Coronary artery (tissue), 2 donors: ENCODE data around the gene INAFM1.
"Not testable (repeated sequence)": the region's sequence is repeated elsewhere in the genome, so short reads cannot be mapped to it uniquely, and the experiment has no call there.

Experiments used
- DNase-seq: peaks from one replicate; pipeline ENCODE4 v3.0.0-alpha.2; 2017; ENCODE audit warnings: low spot score
- H3K27ac ChIP-seq, 2 donors: fragments of 200-600 bp; sonication (generic); one replicate each; pipeline ENCODE4 v1.5.1; 2016 to 2019
- H3K4me3 ChIP-seq: fragments of 200-600 bp; sonication (generic); 2 replicates; pipeline ENCODE4 v1.5.1; 2016; ENCODE audit warnings: mild to moderate bottlenecking, moderate library complexity
- TF ChIP-seq, protein P1 (sequence below): fragments of 200-600 bp; sonication (generic); IDR thresholded peaks from one replicate; pipeline ENCODE4 v1.5.1; 2019; ENCODE audit warnings: antibody characterized with exemption

The INAFM1 gene

DNA sequence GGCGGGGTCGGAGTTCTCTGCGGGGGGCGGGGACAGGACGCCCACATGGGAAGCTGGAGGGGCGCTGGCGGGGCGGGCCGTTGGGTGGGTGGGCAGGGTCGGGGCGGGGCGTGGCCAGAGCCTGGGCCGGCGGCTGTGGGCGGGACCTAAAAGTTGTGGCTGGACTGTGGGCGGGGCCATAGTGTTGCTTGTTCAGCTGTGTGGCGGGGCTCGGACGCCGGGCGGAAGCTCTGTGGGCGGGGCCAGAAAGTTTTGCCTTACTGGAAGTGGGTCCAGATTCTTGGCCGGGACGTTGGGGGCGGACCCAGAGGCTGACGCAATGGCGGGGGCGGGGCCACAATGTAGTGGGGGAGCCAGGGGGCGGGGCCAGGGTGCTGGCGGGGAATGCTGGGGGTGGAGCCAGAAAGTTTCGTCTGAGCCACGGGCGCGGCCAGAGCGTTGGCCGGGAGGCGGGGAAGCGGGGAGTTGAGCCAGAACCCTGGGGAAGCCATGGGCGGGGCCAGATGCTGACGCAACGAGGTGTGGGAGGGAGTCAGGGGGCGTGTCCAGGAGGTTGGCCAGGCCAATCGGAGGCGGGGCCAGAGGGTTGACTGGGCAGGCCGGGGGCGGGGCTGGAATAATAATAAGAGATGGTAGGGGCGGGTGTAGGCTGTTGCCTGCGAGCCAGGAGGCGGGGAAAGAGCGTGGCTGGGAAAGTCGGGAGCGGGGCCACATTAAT lies 17.8 kb upstream of the INAFM1 start:
- H3K4me3 ChIP-seq, result peak overlapping the region; percentile 83
- peak overlapping the region; percentile 75 to 99 for H3K27ac ChIP-seq
- TF ChIP-seq, protein P1, sequence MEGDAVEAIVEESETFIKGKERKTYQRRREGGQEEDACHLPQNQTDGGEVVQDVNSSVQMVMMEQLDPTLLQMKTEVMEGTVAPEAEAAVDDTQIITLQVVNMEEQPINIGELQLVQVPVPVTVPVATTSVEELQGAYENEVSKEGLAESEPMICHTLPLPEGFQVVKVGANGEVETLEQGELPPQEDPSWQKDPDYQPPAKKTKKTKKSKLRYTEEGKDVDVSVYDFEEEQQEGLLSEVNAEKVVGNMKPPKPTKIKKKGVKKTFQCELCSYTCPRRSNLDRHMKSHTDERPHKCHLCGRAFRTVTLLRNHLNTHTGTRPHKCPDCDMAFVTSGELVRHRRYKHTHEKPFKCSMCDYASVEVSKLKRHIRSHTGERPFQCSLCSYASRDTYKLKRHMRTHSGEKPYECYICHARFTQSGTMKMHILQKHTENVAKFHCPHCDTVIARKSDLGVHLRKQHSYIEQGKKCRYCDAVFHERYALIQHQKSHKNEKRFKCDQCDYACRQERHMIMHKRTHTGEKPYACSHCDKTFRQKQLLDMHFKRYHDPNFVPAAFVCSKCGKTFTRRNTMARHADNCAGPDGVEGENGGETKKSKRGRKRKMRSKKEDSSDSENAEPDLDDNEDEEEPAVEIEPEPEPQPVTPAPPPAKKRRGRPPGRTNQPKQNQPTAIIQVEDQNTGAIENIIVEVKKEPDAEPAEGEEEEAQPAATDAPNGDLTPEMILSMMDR, result no peak
- DNase-seq, result peak; percentile 100

DNA sequence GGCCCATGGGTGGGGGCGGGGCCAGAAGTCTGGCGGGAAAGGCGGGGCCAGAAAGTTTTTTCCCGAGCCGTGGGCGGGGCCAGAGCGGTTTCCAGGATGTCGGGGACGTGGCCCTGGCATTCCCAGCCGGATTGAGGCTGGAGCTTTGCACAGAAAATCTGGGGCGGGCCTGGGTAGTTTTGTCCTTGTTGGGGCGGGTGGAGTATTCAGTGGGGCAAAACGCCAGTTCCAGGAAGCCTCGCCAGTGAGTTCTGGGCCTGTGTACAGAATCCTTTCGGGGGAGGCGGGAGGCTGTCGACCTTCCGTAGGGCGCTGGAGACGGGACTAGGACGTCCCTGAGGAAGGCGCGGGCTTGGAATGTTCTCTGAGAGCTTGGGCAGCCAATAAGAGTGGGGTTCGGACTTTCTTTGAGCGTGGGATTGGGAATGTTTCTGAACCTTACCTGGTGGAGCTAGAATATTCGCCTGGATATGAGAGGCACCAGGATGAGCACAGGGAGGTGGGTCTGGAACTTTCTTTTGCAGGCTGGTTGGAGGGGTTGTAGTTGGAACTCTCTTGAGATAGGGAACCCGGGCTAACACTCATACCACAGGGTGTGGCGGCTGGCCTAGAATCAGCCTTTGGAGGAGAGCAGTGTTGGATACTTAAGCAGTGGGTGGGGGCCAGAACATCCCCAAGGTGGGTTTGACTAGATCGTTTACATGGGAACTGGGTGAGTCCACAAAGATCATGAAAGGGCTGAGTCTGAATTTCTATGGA lies 17.1 kb upstream of the INAFM1 start:
- DNase-seq, result no peak
- Histone ChIP-seq H3K27ac (peak overlapping the region; percentile 75 to 99), H3K4me3 (peak overlapping the region; percentile 83)
- TF ChIP-seq, protein P1, result no peak

DNA sequence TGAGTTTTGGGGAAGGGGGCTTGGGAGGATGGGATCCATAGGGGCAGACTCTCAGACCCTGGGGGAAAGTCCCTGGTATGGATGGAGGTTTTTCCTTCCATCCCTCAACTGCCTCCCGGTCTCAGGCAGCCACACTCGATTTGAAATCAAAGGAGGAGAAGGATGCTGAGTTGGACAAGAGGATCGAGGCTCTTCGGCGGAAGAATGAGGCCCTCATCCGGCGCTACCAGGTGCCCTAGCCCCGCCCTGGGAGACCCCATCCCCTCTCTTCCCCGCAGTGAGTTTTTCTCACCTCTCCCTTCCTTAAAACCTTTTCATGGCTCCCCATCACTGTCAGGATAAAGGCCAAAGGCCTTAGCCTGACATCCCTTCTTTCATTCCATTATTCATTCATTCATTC lies 16.3 kb upstream of the INAFM1 start:
- no peak for DNase-seq
- Histone ChIP-seq H3K4me3 (peak overlapping the region; percentile 83), H3K27ac (peak overlapping the region in 1 of 2 donors; percentile 99)
- TF ChIP-seq, protein P1, result no peak

DNA sequence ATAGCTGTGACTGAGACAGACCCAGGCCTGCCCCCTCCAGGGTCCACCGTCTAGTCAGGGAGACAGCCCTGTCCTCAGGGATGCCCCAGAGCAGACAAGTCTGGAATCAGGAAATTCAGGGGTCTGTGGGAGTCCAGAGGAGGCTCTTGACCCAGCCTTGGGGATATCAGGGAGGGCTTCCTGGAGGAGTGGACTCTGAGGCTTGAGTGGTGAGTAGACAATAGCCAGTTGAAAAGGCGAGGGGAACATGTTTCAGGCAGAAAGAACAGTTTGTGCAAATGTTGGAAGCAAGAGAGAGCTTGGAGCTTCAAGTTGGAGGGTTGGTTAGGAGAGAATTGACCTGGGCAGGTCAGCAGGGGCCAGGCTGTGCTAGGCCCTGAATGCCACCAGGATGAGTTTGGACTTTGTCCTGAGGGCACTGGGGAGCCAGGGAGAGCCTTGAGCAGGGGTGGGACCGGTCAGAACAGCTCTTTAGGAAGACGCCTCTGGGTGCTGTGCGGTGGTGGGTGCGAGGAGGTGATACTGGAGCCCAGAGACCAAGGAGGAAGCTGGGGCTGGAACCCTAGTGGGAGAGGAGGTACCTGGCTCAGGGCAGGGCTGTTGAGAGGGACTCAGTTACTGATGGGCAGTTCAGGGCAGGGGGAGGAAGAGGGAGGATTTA lies 15.7 kb upstream of the INAFM1 start:
- no peak overlapping the region for H3K4me3 ChIP-seq
- peak overlapping the region in 1 of 2 donors; percentile 99 for H3K27ac ChIP-seq
- no peak for DNase-seq
- TF ChIP-seq, protein P1, result no peak

DNA sequence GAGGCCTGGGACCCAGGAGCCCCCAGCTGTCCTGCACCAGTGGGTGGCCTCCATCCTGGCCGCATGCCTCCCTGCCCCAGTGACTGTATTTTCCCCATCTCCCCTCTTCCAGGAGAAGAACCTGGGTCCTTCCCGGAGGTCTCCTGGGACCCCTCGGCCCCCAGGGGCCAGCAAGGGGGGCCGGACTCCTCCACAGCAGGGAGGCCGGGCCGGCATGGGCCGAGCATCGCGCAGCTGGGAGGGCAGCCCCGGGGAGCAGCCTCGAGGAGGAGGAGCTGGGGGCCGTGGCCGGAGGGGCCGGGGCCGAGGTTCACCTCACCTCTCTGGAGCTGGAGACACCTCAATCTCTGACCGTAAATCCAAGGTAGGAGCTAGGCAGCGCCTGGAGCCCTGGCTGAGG lies 14.2 kb upstream of the INAFM1 start:
- Histone ChIP-seq H3K27ac (no peak overlapping the region), H3K4me3 (no peak overlapping the region)
- TF ChIP-seq, protein P1, result no peak
- DNase-seq, result no peak

DNA sequence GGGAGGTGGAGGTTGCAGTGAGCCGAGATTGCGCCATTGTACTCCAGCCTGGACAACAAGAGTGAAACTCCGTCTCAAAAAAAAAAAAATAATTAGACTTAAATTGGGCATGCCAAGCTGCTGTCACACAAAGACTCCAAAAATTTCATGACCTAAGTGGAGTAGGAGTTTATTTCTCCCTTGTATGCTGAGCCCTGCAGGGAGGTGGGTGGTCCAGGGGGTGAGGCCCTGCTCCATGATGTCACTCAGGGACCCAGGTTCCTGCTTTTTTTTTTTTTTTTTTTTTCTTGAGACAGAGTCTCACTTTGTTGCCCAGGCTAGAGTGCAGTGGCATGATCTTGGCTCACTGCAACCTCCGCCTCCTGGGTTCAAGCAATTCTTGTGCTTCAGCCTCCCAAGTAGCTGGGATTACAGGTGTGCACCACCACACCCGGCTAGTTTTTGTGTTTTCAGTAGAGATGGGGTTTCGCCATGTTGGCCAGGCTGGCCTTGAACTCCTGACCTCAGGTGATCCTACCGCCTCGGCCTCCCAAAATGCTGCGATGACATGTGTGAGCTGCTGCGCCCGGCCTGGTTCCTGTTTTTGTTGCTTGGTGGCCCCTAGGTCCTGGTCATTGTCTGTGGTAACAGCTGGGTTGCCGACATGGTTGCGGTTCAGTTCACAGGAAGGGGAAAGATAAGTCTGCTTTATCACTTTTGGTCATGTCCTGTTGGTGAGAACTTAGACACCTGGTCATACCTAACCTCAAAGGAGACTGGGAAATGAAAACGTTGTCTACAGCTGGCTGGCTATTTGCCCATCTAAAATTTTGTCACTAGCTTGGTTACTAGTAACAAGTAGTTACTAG lies 12.5 kb upstream of the INAFM1 start:
- H3K27ac ChIP-seq, H3K4me3 ChIP-seq, DNase-seq: not testable (repeated sequence)

DNA sequence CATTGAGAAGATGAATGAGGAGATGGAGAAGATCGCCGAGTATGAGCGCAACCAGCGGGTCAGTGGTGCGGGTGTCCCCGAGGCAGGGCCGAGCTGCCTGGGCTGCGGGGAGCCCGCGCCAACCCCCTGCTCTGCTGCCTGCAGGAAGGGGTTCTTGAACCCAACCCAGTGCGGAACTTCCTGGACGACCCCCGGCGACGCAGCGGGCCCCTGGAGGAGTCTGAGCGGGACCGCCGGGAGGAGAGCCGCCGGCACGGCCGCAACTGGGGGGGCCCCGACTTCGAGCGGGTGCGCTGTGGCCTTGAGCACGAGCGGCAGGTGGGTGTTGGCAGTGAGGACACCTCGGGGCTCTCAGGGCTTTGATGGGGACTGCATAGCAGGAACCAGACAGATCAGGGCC lies 10.1 kb upstream of the INAFM1 start:
- DNase-seq, result no peak
- Histone ChIP-seq H3K27ac (no peak overlapping the region), H3K4me3 (no peak overlapping the region)
- TF ChIP-seq, protein P1, result no peak
